Measurements from ENCODE around the gene SPATA13.
"Not testable (repeated sequence)": the region's sequence is repeated elsewhere in the genome, so short reads cannot be mapped to it uniquely, and the experiment has no call there.

The SPATA13 gene

GRCh38 chr13:24304620-24305019 lies 144.1 kb downstream of the SPATA13 start:
- CTCF ChIA-PET = no interaction called here
- DNase-seq (ENCODE audit: extremely low spot score) = no peak
- TF ChIP-seq, protein P1, sequence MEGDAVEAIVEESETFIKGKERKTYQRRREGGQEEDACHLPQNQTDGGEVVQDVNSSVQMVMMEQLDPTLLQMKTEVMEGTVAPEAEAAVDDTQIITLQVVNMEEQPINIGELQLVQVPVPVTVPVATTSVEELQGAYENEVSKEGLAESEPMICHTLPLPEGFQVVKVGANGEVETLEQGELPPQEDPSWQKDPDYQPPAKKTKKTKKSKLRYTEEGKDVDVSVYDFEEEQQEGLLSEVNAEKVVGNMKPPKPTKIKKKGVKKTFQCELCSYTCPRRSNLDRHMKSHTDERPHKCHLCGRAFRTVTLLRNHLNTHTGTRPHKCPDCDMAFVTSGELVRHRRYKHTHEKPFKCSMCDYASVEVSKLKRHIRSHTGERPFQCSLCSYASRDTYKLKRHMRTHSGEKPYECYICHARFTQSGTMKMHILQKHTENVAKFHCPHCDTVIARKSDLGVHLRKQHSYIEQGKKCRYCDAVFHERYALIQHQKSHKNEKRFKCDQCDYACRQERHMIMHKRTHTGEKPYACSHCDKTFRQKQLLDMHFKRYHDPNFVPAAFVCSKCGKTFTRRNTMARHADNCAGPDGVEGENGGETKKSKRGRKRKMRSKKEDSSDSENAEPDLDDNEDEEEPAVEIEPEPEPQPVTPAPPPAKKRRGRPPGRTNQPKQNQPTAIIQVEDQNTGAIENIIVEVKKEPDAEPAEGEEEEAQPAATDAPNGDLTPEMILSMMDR (IDR thresholded peaks at IDR 0.05; ENCODE audit: control extremely low read depth, extremely low read depth, low read depth, missing control alignments) = no peak
- POLR2A ChIA-PET = no interaction called here

- DNase-seq (ENCODE audit: extremely low spot score) = no peak
- CTCF ChIA-PET = no interaction called here
Observed at GRCh38 chr13:24306632-24307031, 146.1 kb downstream of the SPATA13 start.

GRCh38 chr13:24307211-24308067 lies 146.9 kb downstream of the SPATA13 start:
- CTCF ChIA-PET = no interaction called here
- TF ChIP-seq, protein P1 (IDR thresholded peaks at IDR 0.05; ENCODE audit: control extremely low read depth, extremely low read depth, low read depth, missing control alignments) = no peak
- POLR2A ChIA-PET = no interaction called here
- DNase-seq (ENCODE audit: extremely low spot score) = no peak

More at GRCh38 chr13:24306632-24307031, 146.1 kb downstream of the SPATA13 start:
- TF ChIP-seq, protein P1 (IDR thresholded peaks at IDR 0.05; ENCODE audit: control extremely low read depth, extremely low read depth, low read depth, missing control alignments) = no peak
- POLR2A ChIA-PET = no interaction called here

GRCh38 chr13:24308068-24308445 lies 147.5 kb downstream of the SPATA13 start:
- POLR2A ChIA-PET = no interaction called here
- no peak for DNase-seq (ENCODE audit: extremely low spot score)
- TF ChIP-seq, protein P1 (IDR thresholded peaks at IDR 0.05; ENCODE audit: control extremely low read depth, extremely low read depth, low read depth, missing control alignments) = no peak
- CTCF ChIA-PET = no interaction called here

GRCh38 chr13:24308488-24309020 lies 148.0 kb downstream of the SPATA13 start:
- POLR2A ChIA-PET = no interaction called here
- TF ChIP-seq, protein P1 (IDR thresholded peaks at IDR 0.05; ENCODE audit: control extremely low read depth, extremely low read depth, low read depth, missing control alignments) = no peak
- DNase-seq (ENCODE audit: extremely low spot score) = peak; percentile 5
- CTCF ChIA-PET = no interaction called here

DNA sequence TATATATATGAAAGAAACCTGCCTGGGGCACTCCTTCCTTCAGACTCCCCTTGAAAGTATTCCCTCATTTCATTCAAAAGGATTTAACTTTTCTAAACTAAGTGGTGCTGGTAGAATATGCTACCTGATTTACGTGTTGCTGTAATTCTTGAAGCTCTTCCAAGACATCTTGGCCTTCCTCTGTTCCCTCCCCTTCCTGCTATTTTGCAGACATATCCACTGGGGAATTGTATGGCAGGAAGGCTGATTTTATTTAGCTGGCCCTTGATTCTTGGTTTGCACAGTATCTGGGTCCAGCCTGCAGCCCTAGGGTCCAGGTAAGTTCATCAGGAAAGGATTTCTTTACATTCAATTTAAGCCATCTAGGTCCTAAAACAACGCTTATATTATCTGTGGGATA lies 148.8 kb downstream of the SPATA13 start, which contains the start of gene C1QTNF9:
C1QTNF9 (plus strand) TSS at position 281 of the 400 bp plus-strand sequence. CDS start 6,424 bp downstream, outside the sequence.
- POLR2A ChIA-PET; DNase-seq (ENCODE audit: extremely low spot score); CTCF ChIA-PET: not testable (repeated sequence)

DNA sequence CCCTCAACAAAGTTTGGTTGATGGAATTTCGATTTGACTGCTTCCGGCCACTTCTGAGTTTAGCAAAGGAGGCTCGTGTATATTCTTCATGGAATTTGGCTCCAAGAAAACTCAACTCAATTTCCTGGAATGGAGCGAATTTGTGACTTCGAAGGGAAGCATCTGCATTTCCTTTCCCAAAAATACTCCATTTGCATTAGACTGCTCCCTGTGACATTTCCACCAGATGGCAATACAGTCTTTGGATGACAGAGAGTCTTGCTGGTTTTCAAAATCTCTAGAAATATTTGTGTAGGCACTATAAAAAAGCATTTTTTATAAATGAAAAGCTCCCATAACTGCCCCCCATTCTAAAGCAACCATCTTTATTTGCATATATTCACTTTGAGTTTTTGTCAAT lies 152.9 kb downstream of the SPATA13 start:
- TF ChIP-seq, protein P1 (IDR thresholded peaks at IDR 0.05; ENCODE audit: control extremely low read depth, extremely low read depth, low read depth, missing control alignments) = no peak
- POLR2A ChIA-PET = no interaction called here
- CTCF ChIA-PET = interaction anchor here (1.0 kb wide), 1 partner anchor 11 kb away, joined by 3 read pairs; no protein-coding TSS in a partner anchor
- no peak for DNase-seq (ENCODE audit: extremely low spot score)

DNA sequence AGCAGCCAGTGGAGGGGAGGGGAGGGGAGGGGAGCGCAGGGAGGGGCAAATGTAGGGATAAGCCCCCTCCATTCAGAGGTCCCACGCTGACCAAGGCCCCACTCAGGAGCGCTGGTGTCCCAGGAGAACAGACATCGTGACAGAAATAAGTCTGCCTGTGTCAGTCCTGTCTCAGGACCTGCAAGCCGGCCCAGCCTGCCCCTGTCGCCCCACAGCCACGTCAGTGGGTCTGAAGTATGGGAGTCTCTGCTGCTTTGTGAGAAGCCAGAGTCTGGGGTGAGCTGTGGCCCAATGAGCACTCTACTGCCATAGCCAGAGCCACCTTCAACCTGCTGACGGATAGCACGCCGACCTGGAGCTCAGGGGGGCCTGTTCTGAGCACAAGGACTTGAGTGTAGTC lies 157.3 kb downstream of the SPATA13 start:
- DNase-seq (ENCODE audit: extremely low spot score); POLR2A ChIA-PET; CTCF ChIA-PET: not testable (repeated sequence)

DNA sequence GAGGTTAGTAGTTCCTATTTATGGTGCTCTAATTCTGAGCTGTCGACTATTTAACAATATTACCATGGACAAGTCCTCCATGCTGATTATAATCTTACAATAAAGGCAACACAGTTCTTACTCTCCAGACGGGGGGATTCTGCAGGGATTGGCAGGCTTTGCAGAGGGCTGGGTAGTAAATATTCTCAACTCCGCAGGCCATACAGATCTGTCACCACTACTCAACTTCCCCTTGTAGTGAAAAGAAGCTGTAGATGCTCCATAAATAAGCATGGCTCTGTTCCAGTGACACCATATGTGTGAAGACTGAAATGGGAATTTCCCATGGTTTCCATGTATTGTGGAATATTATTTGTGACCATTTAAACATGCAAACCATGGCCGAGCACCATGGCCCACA lies 158.4 kb downstream of the SPATA13 start:
- POLR2A ChIA-PET; DNase-seq (ENCODE audit: extremely low spot score); CTCF ChIA-PET: not testable (repeated sequence)

- CTCF ChIA-PET; POLR2A ChIA-PET; DNase-seq (ENCODE audit: extremely low spot score): not testable (repeated sequence)
Observed at GRCh38 chr13:24319641-24320040, 159.1 kb downstream of the SPATA13 start.

All from GM10248 (cell line).